ENCODE measurements around the gene SCYGR5.
"Not testable (repeated sequence)": the region's sequence is repeated elsewhere in the genome, so short reads cannot be mapped to it uniquely, and the experiment has no call there.

SCYGR5 gene

DNA sequence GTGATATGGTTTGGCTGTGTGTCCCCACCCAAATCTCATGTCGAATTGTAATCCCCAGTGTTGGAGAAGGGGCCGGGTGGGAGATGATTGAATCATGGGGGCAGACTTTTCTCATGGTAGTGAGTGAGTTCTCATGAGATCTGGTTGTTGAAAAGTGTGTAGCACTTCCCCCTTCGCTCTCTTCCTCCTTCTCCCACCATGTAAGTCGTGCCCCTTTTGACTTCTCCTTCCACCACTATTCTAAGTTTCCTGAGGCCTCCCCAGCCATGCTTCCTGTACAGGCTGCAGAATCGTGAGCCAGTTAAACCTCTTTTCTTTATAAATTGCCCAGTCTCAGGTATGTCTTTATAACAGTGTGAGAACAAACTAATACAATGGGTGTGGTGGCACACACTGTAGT, 7.0 kb downstream of the SCYGR5 start:
- not testable (repeated sequence) for DNase-seq (ENCODE audit: low read depth)

DNA sequence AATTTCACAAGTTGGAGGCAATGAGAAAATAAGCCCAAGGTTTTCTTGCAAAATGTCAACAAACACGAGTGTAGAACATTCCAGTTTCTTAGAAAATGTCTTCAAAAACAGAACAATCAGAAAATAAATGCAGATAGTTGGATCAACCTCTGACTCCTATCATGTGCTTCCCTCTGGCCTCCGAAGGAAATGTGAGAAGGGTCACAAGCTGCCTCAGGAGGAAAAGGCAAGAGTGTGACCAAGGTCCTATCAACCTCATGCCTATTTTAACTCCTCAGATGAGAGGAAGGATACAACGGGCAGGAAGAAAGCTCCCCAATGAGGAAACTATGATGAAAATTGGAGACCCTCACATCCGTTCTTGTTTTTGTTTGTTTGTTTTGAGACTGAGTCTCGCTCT, 7.9 kb downstream of the SCYGR5 start:
- no peak for DNase-seq (ENCODE audit: low read depth)

DNA sequence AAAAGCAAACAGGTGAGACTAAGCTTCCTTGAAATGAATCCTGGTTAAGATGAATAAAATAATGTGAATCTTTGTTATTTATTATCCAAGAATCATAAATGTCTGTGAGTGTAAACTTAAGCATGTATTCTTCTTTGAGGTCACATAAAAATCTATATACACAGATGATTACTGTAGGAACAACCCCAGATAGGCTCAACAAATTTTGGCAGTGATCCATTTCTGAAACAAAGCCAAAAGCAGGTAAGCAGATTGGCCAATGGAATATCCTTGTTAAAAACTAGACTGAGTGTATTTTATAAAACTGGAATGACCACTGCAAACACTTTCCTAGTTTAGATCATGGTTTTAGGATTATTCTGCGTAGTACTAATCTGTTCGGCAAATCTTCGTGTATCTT, 11.3 kb downstream of the SCYGR5 start:
- DNase-seq (ENCODE audit: low read depth) = no peak

DNA sequence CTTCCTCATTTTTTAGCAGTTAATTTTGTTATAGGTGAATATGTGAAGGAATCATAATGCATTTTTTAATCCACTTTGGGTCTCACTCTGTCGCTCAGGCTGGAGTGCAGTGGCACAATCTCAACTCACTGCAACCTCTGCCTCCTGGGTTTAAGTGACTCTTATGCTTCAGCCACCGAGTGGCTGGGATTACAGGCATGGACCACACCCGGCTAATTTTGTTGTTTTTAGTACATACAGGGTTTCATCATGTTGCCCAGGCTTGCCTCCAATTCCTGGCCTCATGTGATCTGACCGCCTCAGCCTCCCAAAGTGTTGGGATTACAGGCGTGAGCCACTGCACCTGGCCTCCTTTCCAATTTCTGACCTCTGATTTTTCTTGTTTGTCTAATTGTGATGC, 17.7 kb downstream of the SCYGR5 start:
- DNase-seq (ENCODE audit: low read depth) = no peak

DNA sequence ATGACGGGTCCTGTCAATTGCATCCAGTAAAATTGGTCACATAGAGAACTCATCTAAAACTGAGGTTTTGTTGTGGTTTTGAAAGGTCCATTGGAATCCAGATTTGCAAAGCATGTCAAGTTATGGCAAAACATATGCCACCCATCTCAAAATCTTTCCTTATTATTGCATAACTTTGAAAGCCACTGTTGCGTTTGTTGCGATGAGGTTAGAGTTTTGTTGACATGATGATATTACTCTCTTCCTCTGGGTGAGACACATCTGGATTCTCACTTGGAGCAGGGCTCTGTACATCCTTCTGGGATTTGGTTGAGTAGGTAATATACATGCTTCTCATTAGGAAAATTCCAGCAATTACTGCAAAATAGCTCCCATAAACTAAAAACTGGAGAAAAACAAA, 20.6 kb downstream of the SCYGR5 start:
- DNase-seq (ENCODE audit: low read depth) = no peak

DNA sequence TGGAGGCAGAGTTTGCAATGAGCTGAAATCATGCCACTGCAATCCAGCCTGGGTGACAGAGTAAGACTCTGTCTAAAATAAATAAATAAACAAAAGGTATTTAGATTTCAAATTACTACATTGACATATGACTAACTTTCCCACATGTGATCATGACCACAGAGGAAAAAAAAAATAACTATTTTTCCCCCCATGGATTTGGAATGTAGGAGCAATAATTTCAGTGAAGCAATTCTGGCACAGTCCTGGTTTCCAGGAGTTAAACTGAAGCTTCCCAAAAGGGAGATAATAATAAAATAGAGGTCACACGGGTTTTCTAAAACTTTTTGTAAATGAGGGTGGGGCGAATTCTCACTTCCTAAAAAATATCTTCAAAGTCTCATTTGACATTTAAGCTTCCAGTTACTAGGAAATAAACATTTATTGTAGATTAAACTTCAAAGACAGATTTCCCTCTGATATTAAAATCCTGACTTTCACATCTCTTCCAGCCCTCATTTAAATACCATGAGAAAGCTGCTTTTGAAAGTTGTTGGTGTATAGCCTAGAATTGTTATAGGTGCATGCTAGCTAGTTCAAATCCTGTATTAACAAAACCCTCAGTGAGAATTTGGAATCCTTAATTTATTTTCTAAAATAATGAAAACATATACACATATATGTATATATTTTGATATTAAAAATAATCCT, 30.5 kb downstream of the SCYGR5 start:
- DNase-seq (ENCODE audit: low read depth) = no peak

DNA sequence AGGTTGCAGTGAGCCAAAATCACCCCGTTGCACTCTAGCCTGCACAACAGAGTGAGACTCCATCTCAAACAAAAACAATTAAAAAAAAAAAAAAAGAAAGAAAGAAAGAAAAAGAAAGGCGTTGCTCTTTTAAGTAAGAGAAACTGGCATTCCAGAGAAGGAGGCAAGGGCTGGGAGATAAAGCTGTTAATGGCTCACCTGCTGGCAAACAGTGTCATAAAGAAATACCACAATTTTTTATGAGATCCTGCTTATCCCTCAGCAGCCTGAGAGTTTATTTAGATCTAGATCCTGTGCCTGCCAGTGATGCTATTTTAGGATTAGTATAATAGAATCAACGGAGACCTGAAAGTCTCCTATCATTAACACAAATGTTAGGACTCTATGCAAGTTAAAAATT, 35.0 kb downstream of the SCYGR5 start:
- no peak for DNase-seq (ENCODE audit: low read depth)

DNA sequence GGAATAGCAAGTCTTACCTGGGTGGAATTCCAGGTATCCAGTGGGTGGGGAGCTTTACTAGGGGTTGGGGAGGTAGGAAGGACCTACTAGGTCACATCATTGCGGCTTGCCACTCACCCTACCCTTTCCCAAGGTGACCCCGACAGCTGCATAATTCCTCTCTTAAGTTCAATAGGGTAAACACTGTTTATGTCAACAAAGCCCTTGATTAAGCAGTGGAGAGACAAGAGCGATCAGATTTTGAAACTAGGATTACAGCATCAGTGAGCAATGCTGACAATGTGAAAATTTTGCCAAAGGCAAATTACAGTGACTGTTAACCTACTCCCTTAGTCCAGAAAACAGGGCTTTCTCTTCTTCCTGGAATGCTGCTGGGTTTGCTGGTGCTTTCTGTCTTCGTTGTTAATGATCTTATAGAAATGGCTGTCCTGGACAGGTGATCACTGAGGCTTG, 36.7 kb downstream of the SCYGR5 start:
- DNase-seq (ENCODE audit: low read depth) = no peak

DNA sequence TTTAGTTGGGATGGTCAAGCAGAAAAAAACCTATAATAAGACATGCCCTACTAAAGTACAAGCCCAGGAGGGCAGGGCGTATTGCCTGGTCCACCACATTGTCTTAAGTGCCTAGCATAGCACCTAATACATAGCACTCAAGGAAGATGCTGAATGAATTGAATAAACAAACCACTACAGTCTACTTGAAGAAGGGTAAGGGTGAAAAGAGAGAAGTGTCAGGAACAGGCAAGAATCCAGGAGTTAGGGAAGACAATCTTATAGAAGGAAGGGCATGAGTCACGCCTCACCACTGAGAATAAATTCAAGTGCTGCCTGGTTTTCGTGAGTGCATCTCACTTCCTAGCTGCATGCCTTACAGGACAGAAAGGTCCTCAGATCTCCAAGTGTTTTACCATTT, 37.4 kb downstream of the SCYGR5 start:
- DNase-seq (ENCODE audit: low read depth) = no peak

DNA sequence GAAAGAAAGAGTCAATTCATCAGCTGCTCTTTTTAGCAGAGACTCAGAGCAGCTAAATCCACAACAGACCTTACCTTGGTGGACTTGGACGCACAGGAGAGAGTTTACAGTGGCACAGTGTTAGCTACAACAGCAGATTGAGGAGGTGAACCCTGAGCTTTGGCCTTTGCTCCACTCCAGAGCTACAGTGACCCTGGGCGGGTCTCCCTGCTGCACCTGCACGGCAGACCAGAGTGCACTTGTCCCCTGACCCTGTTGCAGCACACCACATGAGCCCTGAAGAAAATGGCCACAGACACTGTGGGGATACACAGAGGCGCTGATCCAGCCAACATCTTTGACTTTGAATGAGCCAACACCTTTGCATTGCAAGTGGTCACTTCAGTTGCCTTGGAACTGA, 40.3 kb downstream of the SCYGR5 start:
- DNase-seq (ENCODE audit: low read depth) = no peak

DNA sequence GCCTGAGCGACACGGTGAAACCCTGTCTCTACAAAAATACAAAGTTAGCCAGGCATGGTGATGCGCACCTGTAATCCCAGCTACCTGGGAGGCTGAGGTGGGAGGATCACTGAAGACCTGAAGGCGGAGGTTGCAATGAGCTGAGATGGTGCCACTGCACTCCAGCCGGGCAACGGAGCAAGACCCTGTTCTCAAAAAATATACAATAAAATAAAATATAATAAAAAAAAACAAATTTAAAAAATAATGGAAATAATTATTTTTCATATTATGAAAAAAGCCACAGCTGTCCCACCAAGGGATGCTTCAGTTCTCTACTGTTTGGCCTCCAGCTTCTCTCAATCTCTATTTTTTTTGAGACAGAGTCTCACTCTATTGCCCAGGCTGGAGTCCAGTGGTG, 40.8 kb downstream of the SCYGR5 start:
- DNase-seq (ENCODE audit: low read depth) = no peak

DNA sequence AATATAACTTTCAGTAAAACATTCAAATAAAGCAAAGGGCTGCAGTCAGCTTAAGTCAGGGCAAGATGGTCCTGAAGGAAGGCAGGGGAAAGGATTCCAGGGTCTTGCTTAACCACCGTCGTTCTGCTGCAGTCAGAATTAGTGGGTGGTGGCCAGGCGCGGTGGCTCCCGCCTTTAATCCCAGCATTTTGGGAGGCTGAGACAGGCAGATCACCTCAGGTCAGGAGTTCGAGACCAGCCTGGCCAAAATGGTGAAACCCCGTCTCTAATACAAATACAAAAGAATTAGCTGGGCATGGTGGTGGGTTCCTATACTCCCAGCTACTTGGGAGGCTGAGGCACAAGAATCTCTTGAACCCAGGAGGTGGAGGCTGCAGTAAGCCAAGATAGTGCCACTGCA, 44.4 kb downstream of the SCYGR5 start:
- no peak for DNase-seq (ENCODE audit: low read depth)

DNA sequence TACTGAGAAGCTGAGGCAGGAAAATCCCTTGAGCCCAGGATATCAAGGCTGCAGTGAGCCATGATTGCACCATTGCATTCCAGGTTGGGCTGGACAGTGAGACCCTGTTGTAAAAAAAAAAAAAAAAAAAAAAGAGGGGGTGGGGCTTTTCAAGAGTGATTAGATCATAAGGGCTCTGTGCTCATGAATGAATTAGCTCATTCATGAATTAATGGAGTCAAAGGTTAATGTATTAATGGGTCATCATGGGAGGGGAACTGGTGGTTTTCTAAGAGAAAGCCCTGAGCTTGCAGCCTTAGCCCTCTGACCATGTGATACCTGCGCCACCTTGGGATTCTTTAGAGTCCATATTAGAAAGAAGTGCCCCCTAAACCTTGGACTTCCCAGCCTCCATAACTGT, 46.7 kb downstream of the SCYGR5 start:
- DNase-seq (ENCODE audit: low read depth) = no peak

DNA sequence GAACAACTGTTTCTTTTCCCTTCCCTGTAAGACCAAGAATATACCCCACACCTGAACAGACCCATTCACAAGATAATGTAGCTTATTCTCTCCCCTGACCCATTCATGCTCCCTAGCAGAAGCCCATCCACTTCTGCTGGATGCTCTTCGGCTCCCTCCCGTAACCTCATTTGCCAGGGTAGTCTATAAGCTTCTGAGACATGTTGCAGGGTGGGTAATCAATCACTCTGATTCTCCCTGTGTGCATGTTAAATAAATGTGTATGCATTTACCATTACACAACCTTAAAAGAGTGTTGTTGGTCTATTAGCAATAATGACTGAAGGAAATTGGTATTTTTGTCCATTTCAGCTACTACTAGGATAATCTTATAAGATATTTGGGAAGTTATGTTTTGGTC, 49.9 kb downstream of the SCYGR5 start:
- no peak for DNase-seq (ENCODE audit: low read depth)
